Activated CD4-positive, alpha-beta T cell treated with anti-CD3 and anti-CD28 coated beads for 1 hour (primary cell): ENCODE measurements around the gene MSI2.

ENCODE experiments used
- DNase-seq: peaks from one replicate; pipeline ENCODE4 v3.0.0-alpha.2; 2020

Gene MSI2

DNA sequence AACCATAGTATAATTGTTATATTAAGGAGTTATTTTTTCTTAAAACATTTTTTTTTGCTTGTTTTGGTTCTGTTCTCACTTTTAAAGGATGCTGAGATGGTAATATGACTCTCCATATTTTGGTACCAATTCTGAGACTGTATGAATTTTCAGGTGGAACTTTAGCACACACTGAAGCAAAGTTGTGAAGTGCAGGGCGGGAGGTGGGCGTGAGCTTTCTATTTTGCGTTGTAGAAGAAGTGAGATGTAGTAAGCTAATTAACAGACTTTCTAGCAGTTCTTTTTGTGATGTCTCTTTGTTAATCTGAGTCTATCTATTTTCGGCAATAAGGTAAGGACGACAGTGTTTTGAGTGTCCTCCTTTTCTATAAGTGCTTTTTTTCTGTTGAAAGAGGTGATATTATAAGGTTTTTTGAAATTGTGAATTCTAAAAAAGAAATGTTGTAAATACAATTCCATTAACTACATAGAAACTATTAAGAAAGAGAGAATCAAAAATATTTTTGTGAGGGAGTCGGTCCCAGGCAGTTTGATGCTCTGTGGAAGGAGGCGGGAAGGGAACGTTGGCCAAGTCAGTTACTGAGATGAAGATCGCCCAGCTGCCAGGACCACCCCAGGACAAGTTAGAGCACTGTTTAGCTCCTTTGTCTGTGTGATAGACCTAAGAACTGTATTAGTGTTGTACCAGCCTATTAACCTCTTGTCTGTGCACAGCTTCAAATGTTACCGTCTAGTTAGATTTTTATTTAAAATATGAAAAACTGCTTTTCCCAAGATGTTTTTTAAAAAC is 423.8 kb downstream of the MSI2 start:
- DNase-seq, result no peak

DNA sequence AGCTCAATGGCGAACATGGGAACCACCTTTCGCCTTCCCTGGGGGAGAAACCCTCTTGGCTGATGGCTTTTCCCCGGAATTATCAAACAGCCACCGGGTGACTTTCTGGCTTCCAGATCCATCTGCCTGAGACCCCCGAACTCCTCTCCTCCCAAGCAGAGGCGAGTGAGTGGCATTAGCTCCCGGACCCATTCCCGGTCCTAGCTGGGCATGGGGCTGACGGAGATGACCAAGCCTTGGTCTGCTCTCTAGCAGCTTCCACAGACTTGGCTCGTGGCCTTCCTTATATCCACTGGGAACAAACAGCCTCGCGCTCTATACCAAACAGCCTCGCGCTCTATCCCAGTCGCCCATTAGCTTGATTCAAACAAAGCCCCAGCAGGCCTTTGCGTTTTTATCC is 426.4 kb downstream of the MSI2 start:
- no peak for DNase-seq

DNA sequence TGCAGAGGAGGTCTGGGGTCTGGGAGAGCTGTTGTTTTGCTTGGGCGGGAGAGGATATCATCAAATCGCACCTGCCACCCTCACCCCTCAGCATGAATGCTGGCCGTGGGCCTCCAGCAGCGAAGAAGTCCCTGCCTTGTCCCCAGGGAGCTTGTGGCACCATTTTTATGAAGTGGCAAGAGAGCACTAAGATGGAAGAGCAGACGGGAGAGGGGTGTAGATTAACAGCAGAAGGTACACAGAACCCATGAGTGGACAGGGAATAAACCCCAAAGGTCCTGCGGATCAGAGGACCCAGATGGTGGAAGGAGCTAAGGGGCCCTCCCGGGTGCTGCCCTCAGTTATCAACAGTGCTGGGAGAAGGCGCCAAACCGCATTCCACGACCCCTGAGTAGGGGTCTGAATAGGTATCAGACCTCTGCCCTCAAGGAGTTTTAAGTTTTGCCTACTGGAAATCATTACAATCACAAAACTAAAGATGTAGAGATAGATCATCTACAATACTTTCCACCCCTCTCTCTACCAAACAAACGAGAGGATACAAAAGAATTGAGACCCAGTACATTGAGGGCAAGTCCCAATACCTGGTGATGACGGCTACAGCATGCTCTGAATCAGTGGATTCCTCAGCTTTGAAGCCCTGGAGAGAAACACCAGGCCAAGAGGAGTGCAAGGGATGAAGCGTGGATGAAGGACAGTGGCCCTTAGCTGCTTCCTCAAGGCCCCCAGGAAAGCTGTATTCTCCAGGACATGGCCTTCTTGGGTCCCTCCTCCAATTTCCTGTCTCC is 428.6 kb downstream of the MSI2 start:
- no peak for DNase-seq

DNA sequence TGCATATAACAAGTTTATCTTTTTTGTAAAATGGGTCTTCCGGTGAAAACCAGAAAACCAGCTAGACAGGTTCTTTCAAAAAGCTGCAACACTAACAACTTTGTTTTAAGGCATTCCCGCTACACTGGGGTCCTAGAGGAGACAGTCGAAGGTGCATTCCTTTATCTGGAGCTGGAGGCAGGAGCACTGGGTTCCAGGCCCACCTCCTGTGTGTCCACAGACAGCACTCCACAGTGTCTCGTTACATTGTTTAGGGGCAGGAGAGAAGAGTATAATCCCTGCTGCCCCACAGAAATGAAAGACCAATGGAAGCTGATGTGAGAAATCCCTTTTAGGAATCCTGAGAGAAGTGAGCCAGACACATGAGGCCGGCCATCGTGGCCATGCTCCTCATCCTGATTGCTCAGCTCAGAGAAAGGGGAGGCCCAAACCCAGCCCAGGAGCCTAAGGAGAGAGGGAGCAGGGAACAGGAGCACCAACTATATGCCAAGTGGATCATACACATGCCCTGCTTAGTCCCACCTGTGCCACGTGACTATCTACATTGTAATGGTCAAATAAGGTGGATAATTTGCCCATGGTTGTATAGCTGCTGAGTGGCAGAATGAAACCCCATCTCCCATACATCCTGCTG is 429.3 kb downstream of the MSI2 start:
- no peak for DNase-seq

DNA sequence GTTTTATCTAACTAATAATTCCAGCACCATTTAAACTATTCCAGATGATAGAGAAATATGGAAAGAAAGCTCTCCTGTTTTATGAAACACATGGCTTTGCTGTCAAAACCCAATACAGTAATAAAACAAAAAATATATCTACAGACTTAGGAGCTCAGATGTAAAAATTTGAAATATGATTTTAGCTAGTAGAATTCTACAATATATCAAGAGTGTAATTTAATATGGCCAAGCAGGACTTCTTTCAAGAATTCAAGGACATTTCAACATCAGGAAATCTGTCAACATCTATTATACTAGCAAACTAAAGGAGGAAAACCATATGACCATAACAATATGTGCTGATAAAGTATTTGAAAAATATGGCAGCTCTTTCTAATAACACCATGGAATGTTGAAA is 431.3 kb downstream of the MSI2 start:
- DNase-seq, result no peak

DNA sequence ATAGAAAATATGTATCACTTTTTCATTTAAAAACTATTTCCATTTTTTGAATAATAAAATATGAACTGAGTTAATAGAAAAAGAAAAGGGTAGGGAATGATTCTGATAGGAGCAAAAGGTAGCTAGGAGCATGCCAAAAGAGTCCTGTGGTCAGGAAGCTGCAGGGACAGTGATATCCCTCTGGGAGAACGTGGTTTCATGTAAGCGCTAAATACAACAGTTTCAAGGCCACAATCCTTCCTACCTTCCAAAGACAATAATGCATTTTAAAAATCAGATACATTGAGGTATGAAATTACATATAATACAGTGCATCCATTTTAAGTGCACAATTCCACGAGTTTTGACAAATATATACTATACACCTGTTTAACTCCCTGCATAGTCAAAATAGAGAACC is 432.9 kb downstream of the MSI2 start:
- no peak for DNase-seq

DNA sequence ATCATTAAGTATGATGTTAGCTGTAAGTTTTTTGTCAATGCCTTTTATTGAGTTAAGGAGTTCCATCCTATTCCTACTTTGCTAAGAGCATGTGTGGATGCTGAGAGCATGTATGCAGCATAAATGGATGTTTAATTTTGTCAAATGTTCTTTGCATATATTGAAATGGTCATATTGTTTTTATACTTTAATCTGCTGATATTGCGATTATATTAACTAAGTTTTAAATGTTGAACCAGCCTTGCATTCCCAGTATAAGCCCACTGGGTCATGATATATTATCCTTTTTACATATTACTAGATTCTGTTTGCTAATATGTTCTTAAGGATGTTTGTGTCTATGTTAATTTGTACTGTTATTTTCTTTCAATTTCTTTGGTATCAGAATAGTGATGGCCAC is 435.6 kb downstream of the MSI2 start:
- no peak for DNase-seq

DNA sequence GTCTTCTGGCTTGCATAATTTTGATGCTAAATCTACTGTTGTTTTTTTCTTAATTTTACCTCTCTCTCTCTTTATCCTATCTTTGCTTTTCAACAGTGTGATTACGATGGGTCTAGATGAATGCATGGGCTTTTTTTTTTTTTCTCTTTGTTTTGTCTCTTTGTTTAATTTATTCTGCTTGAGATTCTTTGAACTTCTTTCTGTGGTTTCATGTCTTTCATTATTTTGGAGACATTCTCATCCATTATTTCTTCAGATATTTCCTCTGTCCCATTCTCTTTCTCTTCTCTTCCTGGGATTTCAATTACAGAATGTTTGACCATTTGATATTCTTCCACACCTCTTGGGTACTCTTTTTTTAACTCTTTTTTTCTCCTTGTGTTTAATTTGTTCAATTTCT is 436.4 kb downstream of the MSI2 start:
- no peak for DNase-seq

DNA sequence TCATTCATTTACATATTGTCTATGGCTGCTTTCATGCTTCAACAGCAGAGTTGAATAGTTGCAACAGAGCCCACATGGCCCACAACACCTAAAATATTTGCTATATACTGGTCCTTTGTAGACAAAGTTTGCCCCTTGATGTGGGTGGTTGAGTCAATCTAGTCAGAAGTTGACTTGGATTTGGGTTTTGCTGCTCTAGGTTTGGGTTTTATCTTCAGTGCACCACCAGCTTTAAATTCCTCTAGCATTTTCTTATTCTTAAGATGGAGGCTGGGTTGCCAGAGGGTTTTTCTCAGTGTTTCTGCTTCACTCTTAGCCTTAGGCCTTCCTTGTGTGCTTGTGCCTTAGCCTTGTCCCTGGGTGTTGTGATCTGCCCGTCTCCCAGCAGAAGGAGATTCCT is 437.7 kb downstream of the MSI2 start:
- no peak for DNase-seq

DNA sequence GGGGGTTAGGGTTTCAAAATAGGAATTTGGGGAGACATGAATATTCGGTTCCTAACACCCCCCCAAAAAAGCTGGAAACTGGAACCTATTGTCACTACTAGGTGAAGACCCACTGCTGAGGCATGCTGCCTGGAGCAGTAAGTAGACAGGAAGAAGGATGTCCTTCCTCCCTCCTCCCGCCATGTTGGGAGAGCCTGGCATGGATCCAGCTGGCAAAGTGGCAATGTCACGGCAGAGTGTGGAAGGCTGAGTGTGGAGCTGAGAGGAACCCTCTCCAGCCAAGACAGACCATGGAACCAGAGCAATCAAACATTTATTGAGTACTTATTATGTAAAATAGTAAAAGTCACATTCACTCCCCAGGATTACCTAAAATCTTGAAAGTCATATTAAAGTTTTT is 439.7 kb downstream of the MSI2 start:
- DNase-seq, result no peak

DNA sequence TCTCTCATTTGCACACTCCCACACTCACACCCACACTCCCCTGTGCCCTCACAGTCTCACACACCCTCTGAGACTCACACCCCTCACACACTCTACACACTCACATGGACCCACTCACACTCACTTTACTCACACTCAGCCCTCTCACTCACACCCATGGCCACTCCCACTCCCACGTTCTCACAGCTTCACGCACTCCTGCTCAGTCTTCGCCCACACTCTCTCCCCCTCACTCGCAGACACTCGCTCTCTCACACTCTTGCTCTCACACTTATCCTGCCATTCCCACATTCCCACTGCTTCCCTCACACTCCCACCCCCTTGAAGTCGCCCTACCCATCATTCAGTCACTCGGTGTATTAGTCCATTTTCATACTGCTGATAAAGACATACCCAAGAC is 440.9 kb downstream of the MSI2 start:
- no peak for DNase-seq

DNA sequence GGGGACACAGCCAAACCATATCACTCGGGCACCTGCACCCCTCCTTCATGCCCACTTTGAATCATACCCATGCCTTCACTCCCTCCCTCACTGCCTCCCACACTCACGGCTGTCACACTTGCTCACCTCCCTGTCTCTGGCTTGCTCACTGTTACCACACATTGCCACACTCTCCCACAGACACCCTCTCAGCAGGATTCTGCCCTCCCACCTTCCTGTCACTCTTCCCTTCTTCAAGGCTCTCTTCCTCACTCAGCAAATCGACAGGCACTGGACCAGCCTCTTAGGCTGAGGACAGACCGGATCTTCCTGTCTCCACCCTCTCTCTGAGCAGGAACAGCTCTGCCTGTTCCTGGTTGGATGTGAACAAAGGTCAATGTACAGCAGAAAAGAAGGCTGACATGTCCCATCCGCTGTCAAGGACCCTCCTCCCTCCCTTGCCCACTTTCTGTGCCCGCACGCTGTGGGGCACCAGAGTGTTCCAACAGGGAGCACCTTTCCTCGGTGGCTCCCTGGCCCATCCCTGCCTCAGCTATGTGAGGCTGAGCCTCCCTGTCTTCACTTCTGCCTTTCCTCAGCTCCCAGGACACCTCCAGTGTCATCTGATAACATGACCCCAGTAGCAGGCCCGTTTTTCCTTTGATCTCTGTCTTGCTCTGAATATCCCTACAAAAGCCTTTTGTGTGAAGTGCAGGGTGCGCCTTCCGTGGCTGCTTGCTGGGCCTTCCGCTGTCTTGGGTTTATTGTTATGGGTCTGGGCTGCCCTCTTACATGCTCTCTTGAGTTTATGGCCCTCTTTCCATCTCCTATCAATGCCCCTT is 441.8 kb downstream of the MSI2 start:
- DNase-seq, result no peak

DNA sequence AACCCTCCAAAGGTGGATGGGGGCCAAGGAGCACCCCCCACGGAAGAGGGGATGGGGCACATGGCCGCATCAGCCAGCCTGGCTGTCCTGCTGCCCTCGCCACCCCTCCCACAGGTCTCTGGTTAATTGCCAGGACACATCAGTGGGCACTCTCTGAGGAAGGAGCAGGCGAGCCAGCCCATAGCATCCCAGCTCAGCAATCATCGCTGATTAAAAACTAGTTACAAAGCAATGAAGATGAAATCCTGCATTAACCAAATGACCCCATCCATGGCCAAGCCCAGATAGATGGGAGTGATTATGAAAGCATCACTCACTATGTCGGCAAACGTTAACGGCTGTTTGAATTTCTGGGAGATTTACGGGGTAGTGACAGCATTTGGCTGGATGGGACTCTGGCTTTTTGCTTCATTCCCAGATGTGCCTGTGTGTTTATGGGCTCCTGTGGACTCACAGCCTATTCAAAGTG is 443.5 kb downstream of the MSI2 start:
- no peak for DNase-seq

DNA sequence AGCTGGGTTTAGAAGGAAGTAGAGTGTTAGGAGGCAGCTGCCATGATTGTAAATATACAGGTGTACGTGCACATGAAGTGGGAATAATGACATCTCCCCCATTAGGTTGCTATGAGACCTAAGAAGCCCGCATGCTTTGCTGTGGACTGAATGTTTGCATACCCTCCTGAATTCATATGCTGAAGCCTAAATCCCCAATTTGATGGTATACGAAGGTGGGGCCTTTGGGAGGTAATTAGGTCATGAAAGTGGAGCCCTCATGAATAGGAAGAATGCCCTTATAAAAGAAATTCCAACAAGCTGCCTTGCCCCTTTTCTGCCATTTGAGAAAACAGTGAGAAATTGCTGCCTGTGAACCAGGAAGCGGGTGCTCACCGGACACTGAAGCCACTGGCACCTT is 444.8 kb downstream of the MSI2 start:
- no peak for DNase-seq

DNA sequence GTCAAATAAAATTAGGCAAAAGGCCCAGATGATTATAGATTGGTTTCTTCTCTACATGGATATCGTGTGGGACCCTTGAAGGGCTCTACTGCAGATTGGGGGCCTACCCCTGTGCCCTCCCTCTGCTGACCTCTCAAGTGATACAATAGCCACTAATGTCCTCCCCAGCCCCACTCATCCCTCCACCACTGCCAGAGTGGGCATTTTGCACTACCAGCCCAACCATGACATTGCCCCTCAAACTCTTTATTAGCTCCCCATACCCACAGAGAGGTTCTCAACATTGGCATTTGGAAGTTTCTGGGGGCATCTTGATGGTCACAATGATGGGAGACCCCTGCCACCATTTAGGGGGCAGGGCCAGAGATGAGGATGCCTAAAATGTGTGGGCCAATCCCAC is 446.9 kb downstream of the MSI2 start:
- DNase-seq, result no peak

DNA sequence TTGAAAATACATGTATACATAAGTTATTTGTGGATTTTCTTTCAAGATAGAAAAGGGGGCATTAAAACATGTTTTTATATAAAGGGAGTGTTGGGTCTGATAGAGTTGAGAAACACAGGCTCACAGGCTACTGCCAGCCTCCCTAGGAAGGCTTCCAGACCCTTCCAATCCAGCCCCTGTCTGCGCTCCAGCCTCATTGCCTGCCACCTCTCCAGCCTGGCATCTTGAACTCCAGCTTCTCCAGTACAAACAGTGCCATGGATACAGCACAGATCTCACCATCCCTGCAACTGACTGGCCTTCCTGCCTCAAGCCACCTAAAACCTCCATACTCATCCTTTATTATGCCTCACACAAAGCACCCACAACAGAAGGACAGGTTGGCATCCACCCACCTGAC is 448.1 kb downstream of the MSI2 start:
- DNase-seq, result no peak

DNA sequence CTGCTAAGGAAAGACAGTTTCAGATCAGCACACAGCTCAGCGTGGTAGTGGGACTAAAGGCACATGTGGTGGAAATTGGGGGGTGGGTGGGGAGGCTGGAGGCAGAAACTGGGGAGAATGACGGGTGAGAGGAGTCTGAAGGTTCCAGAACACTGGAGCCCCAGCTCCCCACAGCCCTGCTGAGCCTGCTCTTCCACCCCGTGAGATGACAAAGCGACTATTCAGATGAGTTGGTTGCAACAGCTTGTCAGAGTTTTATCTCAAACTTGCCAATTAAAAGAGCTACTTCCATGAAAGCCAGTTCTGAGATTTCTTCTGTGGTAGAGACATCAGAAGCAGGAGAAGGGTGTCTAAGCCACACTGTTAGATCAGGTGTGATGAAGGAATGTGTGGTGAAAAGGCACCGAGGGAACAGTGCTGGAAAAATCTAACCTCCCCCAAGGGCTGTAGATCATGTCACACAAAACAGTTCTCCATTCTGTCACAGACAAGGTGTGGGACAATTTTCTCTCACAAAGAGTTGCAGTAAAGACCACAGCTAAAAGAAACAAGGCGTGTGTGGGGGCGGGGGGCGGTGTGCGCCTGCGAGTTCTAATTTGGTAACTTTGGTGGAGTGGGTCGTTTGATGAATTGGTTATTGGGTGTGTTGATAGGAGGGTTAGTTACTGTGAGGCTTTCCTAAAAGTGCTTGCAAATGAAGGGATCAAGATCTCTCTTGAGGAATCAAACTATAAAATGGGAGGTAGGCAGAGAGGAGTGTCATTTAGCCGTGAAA is 449.8 kb downstream of the MSI2 start:
- no peak for DNase-seq

DNA sequence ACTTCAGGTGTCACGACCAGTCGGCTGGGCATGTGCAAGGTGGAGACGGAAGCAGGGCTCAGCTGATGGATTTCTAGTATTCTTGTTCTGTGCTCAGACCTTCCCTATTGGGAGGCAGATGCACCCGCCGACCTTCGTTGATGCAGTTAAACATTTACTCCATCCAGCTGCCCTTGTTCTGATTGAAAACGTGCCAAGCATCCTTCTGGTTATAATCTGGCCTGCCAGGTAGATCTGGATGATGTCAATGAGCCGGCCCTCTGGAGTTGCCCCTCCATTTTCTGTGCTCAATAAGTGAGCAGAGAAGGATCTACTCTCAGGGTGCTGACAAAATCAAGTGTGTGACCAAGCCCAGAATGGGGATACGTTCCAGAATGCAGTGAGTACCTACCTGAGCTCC is 450.4 kb downstream of the MSI2 start:
- no peak for DNase-seq

DNA sequence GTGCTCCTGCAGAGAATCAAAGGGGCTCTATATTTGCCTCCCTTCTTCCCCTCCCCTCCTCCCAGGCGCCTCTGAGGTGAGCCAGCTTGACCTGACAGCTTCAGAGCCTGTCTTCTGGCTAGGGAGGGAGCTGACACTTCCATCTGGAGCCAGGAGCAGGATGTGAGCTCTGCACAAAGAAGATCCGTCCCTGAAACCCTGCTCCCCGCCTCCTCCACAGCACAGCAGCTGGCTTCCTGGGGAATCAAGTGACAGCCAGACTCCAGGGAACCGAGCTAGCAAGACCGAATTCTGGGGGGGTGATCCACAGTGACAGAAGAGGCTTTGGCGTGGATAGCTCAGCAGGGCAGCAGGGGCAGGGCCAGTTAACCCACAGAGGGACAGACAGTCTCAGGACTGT is 451.6 kb downstream of the MSI2 start:
- DNase-seq, result no peak

DNA sequence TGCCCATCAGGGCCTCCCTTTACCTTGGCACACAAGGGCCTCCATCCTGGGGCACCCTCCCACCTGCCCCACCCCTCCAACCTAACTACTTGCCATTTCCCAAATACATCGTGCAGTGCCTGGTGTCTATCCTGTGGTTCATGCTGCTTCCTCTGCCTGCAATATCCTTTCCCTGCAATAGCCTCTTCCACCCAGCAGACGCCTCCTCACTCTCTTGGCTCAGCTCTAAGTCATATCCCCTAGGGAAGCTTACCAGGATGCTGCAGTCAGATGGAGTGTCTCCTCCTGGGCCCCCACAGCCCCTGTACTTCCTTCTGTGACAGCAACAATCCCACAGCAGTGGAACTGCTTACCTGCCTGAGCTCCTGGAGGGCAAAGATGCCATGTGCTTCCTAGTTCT is 452.1 kb downstream of the MSI2 start:
- no peak for DNase-seq

DNA sequence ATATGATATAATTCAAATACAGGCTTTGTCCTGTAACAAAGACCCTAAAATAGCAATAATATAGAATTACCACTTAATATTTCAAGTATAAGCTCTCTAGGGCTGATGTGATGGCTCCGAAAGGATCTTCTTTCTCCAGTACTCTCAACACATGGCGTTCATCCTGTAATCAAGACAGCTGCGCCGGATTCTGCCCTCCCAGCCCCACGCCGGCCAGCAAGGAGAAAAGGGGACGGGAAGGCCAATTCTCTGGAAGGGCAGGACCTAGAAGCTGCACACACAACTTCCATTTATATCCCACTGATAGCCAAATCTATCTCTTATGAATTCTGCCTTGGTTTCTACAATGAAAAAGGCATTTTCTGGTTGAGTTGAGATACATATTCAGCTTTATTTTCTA is 456.8 kb downstream of the MSI2 start:
- no peak for DNase-seq

DNA sequence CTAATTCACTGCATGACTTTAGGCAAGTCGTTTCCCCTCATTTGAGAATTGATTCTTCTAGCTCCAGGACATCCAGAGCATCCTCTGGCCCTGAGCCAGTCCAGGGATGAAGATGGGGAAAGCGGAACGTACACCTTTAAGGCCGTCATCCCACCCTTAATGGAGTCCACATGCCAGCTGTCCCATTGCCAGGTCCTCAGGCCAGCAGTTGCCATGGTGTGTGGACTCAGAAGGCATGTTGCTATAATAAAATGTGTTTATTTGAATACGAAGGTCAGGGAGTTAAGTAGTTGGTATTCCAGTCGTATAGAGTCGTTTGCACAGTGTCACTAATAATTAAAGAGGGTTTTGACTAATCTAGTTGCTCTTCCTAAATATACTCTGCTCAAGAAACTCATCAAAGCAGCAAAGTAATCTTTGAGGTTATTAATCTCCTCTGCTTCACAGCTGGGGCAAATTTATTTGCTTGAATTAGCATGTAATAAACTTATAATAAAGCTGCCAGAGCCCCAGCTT is 458.4 kb downstream of the MSI2 start:
- DNase-seq, result no peak
